Stimulated activated naive CD8-positive, alpha-beta T cell treated with anti-CD3 and anti-CD28 coated beads, Interleukin-15, amount 100 ng/mL, for 72 hours (primary cell): ENCODE measurements around the gene LRRC15.

Experiments
- ATAC-seq: fragments of 150-1000 bp; cut with Tn5 transposase; 2 replicates; pipeline ENCODE4 v1.10.0; 2021; ENCODE audit warnings: mild to moderate bottlenecking, moderate library complexity
- DNase-seq, 2 donors: peaks; one replicate each; pipeline ENCODE4 v3.0.0; 2021 to 2022
- H3K27ac Mint-ChIP-seq, 2 donors: one replicate each; pipeline ENCODE4 v1.8.0; 2022; ENCODE audit warnings: mild to moderate bottlenecking in 2 of 2, mixed read lengths in 2 of 2, moderate library complexity in 2 of 2
- H3K27me3 Mint-ChIP-seq: one replicate; pipeline ENCODE4 v1.8.0; 2022; ENCODE audit warnings: mixed read lengths
- H3K4me1 Mint-ChIP-seq: one replicate; pipeline ENCODE4 v1.8.0; 2022; ENCODE audit warnings: mild to moderate bottlenecking, mixed read lengths
- H3K4me3 Mint-ChIP-seq, 2 donors: one replicate each; pipeline ENCODE4 v1.8.0; 2022; ENCODE audit warnings: mild to moderate bottlenecking in 2 of 2, mixed read lengths in 2 of 2, moderate library complexity in 1 of 2
- H3K9me3 Mint-ChIP-seq, 2 donors: one replicate each; pipeline ENCODE4 v1.8.0; 2022; ENCODE audit warnings: mixed read lengths in 2 of 2

Gene LRRC15

DNA sequence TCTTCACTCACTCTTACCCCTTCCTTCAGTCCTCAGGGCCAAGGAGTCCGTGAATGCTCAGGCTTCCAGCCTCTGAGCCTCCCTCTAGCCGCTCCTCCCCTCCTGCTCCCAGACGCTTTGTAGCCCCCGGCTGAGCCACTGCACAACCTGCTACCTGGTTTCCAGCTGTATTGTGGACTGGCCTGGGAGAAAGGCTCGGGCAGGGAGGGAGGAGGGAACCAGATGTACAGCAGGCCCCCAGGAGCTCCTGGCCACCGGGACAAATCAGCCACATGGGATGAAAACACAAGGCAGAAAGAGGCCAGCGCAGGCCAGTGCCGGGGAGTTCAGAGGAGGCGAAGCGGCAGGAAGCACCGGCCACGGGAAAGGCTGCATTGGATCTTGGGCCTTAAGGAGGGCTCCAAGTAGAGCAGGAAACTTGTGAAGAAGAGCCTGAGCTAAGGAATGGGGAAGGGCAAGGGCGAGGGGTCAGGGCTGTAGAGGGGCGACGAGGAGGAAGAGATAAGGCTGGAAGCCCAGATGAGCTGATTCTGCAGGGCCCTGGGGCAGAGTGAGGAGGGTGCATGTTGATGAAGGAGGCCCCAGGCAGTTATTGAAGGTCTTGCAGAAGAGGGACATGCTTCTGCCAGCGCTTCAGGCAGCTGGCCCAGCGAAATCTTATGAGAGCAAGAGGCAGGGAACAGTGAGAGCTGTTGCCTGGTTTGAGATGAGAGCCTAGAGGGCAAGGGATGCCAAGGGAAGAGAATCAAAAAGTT, 32.8 kb downstream of the LRRC15 start:
- ATAC-seq (no peak), DNase-seq (no peak)
- Mint-ChIP-seq H3K9me3 (no peaks in the 10 kb centered on the region), H3K4me1 (peaks cover 13% of the 10 kb centered on the region), H3K4me3 (no peak overlapping the region), H3K27me3 (peaks cover 42% of the 10 kb centered on the region), H3K27ac (no peak overlapping the region)

GRCh38 chr3:194333981-194334320, 35.6 kb downstream of the LRRC15 start:
- H3K27me3 Mint-ChIP-seq: peaks cover 53% of the 10 kb centered on the region
- H3K9me3 Mint-ChIP-seq: no peaks in the 10 kb centered on the region
- ATAC-seq: no peak

DNA sequence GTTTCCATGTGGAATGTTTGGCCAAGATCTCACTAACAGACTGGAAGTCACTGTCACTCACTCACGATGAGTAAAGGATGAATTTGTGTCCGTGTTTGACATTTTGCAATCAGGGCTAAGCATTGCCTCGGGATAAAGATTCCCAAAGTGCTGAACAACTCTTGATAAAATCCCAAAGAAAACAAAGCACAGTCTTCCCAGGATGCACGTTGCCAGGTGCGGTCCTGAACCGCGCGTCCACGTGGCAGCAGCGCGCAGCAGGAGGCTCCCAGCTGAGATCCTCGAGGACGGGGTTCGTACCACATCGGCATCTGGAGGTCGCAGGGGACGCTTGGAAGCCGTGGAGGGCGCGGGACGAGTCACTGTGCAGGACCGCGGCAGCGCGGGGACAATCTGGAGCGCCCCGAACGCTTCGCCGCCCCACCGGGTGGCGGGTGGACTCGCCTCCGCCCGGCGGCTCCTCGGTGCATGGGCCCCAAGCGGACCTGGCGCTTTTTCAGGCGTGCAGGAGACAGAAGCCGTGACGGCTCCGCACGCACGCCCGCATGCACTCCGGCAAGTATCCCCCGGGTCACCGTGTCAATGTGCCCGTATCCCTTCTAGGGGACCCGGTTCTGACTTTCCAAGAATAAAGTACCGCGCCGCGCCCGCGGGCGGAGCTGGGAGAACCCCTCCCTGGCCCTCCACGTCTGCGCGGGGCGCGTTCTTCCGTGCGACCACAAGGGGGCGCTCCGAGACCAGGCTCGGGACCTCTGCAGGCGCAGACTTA, 36.1 kb downstream of the LRRC15 start:
- DNase-seq (peak; percentile 89 to 92), ATAC-seq (peak; percentile 95)
- no peaks in the 10 kb centered on the region for H3K9me3 Mint-ChIP-seq
- peaks cover 53% of the 10 kb centered on the region for H3K27me3 Mint-ChIP-seq
- no peak overlapping the region for H3K27ac Mint-ChIP-seq
- H3K4me3 Mint-ChIP-seq: peak overlapping the region; percentile 86 to 93
- H3K4me1 Mint-ChIP-seq: peaks cover 13% of the 10 kb centered on the region

More at GRCh38 chr3:194333981-194334320, 35.6 kb downstream of the LRRC15 start:
- Mint-ChIP-seq H3K4me3 (peak overlapping the region; percentile 86 to 93), H3K27ac (no peak overlapping the region), H3K4me1 (peaks cover 13% of the 10 kb centered on the region)
- no peak for DNase-seq

- no peak overlapping the region for H3K27ac Mint-ChIP-seq
Measured at GRCh38 chr3:194332858-194333211, 36.7 kb downstream of the LRRC15 start.

GRCh38 chr3:194330579-194330978, 39.0 kb downstream of the LRRC15 start:
- Mint-ChIP-seq H3K27ac (no peak overlapping the region), H3K9me3 (no peaks in the 10 kb centered on the region), H3K27me3 (peaks cover 43% of the 10 kb centered on the region), H3K4me1 (peaks cover 13% of the 10 kb centered on the region), H3K4me3 (no peak overlapping the region)
- ATAC-seq (no peak), DNase-seq (no peak)

More at GRCh38 chr3:194332858-194333211, 36.7 kb downstream of the LRRC15 start:
- peaks cover 13% of the 10 kb centered on the region for H3K4me1 Mint-ChIP-seq
- peak overlapping the region; percentile 36 to 93 for H3K4me3 Mint-ChIP-seq
- DNase-seq (no peak), ATAC-seq (no peak)
- H3K9me3 Mint-ChIP-seq: no peaks in the 10 kb centered on the region
- peaks cover 53% of the 10 kb centered on the region for H3K27me3 Mint-ChIP-seq

DNA sequence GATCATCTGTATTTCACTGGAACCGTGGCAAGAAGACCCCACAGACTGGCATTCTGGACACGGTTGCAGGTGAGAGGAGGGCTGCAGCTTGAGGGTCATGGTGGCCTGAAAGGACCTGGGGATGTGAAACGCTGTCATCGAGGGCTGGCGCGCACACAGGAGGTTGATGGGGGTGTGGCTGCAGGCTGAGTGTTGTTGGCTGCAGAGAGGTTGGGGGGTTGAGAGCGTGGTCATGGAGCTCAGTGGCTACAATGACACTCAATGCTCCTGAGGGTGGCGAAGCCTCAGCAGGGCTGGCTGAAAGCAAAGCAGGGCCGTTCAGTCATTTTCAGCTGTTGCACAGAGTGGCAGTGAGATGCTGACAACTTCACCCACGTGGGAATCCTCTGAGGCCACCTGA, 39.4 kb downstream of the LRRC15 start:
- H3K4me1 Mint-ChIP-seq: peaks cover 13% of the 10 kb centered on the region
- no peak overlapping the region for H3K27ac Mint-ChIP-seq
- DNase-seq (no peak), ATAC-seq (no peak)
- H3K4me3 Mint-ChIP-seq: no peak overlapping the region
- H3K27me3 Mint-ChIP-seq: peaks cover 43% of the 10 kb centered on the region
- H3K9me3 Mint-ChIP-seq: no peaks in the 10 kb centered on the region

- no peaks in the 10 kb centered on the region for H3K9me3 Mint-ChIP-seq
- H3K4me1 Mint-ChIP-seq: peaks cover 13% of the 10 kb centered on the region
- no peak for DNase-seq
- H3K27ac Mint-ChIP-seq: no peak overlapping the region
- no peak overlapping the region for H3K4me3 Mint-ChIP-seq
- ATAC-seq: no peak
- H3K27me3 Mint-ChIP-seq: peaks cover 43% of the 10 kb centered on the region
Measured at GRCh38 chr3:194329583-194329965, 40.0 kb downstream of the LRRC15 start.

- H3K4me1 Mint-ChIP-seq: peaks cover 12% of the 10 kb centered on the region
- ATAC-seq (no peak), DNase-seq (no peak)
- H3K4me3 Mint-ChIP-seq: no peak overlapping the region
- H3K9me3 Mint-ChIP-seq: no peaks in the 10 kb centered on the region
- no peak overlapping the region for H3K27ac Mint-ChIP-seq
- H3K27me3 Mint-ChIP-seq: peaks cover 40% of the 10 kb centered on the region
Measured at GRCh38 chr3:194328942-194329582, 40.5 kb downstream of the LRRC15 start.

DNA sequence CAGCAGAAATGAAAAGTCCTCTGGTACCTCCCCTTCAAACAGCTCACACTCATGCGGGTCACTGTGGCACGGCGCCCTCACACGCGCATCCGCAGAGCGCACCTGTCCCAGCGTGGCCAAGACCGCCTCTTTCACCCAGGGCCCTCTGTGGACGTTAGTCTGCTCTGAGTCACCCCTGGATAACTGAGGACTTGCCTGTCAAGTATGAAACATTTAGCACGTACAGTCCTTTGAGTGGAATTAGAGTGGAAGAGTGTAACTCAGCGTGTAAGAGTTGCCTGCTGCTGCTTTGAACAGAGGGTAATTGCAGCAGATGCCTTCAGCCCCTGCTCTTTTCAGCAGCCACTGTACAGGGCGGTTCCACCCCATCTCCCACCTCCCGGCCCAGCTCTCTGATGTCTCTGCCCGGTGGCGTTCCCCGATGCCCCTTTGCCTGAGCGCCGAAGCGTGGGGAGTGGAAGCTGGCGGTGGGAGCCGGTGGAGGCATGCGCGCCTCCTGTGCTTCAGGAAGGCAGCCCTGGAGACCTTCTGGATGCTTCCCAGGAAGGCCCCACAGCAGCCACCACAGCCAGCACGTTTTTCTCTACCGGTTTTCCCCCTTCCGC, 41.4 kb downstream of the LRRC15 start:
- Mint-ChIP-seq H3K27me3 (peaks cover 31% of the 10 kb centered on the region), H3K9me3 (no peaks in the 10 kb centered on the region), H3K4me3 (no peak overlapping the region), H3K27ac (no peak overlapping the region), H3K4me1 (peaks cover 3% of the 10 kb centered on the region)
- ATAC-seq (peak; percentile 46), DNase-seq (peak in 1 of 2 donors; percentile 35)

DNA sequence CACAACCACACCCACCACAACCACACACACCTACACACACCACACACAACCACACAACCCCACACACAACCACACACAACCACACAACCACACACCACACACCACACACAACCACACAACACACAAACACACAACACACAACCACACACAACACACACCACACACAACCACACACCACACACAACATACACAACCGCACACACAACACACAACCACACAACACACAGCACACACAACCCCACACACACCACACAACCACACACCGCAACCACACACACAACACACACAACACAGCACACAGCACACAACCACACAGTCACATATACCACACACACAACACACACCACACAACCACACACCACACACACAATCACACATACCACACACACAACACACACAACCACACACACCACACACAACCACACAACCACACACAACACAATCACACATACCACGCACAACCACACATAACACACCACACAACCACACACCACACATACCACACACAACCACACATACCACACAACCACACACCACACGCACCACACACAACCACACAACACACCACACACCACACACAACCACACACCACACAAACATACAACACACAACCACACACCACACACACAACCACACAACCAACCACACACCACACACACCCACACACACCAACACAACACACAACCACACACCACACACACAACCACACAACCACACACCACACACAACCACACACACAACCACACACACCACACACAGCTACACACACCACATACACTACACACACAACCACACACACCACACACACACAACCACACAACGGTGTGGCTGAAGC, 42.1 kb downstream of the LRRC15 start:
- DNase-seq (peak in 1 of 2 donors; percentile 20), ATAC-seq (no peak)
- Mint-ChIP-seq H3K9me3 (no peaks in the 10 kb centered on the region), H3K27ac (no peak overlapping the region), H3K4me3 (no peak overlapping the region), H3K4me1 (peaks cover 7% of the 10 kb centered on the region), H3K27me3 (peaks cover 24% of the 10 kb centered on the region)

GRCh38 chr3:194326968-194327217, 42.6 kb downstream of the LRRC15 start:
- DNase-seq (no peak), ATAC-seq (no peak)
- H3K27ac Mint-ChIP-seq: no peak overlapping the region
- peaks cover 19% of the 10 kb centered on the region for H3K27me3 Mint-ChIP-seq
- no peak overlapping the region for H3K4me3 Mint-ChIP-seq
- no peaks in the 10 kb centered on the region for H3K9me3 Mint-ChIP-seq
- peaks cover 9% of the 10 kb centered on the region for H3K4me1 Mint-ChIP-seq

DNA sequence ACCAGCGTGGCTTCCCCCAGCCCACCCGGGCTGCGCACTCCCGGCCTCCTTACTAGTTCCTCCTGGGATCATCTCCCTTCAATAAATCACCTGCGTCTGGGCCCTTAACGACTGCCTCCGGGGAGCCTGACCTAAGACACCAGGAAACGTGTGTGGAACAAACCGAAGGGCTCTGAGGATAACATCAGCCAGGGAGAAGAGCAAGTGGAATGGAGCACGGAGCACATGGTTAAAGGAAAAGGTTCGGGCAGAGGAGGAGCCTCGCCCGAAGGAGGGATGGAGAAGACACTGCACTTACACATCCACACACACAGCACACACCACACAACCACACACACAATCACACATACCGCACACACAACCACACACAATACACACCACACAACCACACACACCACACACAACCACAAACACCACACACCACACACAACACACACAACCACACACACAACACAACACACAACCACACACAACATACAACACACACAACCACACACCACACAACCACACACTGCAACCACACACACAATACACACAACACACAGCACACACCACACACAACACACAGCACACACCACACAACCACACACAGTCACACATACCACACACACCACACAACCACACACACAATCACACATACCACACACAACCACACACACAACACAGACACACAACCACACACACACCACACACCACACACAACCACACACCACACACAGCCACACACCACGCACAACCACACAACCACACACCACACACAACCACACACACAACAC, 43.2 kb downstream of the LRRC15 start:
- H3K27me3 Mint-ChIP-seq: peaks cover 14% of the 10 kb centered on the region
- no peaks in the 10 kb centered on the region for H3K9me3 Mint-ChIP-seq
- DNase-seq (peak in 1 of 2 donors; percentile 23), ATAC-seq (no peak)
- peaks cover 9% of the 10 kb centered on the region for H3K4me1 Mint-ChIP-seq
- H3K4me3 Mint-ChIP-seq: no peak overlapping the region
- no peak overlapping the region for H3K27ac Mint-ChIP-seq

DNA sequence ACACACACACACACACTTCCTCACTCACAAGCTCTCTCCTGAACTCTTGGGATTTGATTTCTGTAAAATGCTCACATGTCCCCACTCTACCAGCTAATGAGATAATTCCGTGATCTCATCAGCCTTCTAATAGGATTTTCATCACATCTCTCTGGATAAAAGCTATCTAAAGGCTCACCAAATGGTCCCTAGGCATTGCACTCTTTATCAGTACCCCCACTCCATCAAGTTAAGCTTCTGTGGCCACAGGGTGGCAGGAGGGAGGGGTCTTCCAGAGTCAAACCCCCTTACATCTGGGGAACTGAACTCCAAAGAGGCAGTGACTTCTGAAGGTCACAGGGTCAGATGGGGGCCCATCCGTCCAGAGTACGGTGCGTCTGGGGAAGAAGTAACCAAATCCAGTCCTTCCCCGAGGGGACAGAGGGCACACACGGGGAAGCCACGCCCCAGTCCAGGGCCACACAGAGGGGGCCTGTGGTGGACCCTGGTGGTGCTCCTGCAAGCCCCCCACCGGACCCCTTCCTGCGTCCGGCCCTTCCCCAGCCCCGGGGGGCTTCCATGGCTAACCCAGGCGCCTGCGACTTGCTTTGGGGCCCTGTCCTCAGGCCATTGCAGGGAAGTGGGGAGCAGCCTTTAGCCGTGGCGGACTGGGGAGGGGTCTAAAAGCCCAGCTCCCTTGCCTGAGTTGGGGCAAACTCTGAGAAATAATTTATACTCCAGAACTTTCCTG, 44.0 kb downstream of the LRRC15 start:
- peak; percentile 10 for ATAC-seq

GRCh38 chr3:194324823-194325327, 44.7 kb downstream of the LRRC15 start:
- no peak for DNase-seq
- peaks cover 9% of the 10 kb centered on the region for H3K4me1 Mint-ChIP-seq
- peaks cover 2% of the 10 kb centered on the region for H3K27me3 Mint-ChIP-seq
- H3K9me3 Mint-ChIP-seq: no peaks in the 10 kb centered on the region
- H3K27ac Mint-ChIP-seq: no peak overlapping the region
- ATAC-seq: no peak
- H3K4me3 Mint-ChIP-seq: no peak overlapping the region

More for the DNA sequence above, 44.0 kb downstream of the LRRC15 start:
- no peak for DNase-seq
- Mint-ChIP-seq H3K27me3 (peaks cover 9% of the 10 kb centered on the region), H3K27ac (no peak overlapping the region), H3K4me1 (peaks cover 9% of the 10 kb centered on the region), H3K9me3 (no peaks in the 10 kb centered on the region), H3K4me3 (no peak overlapping the region)
